Stimulated activated CD4-positive, alpha-beta T cell treated with anti-CD3 and anti-CD28 coated beads, TNF-alpha, amount 100 ng/mL, for 4 hours (primary cell): ENCODE results near the gene PTPN11.
"Not testable (repeated sequence)": the region's sequence is repeated elsewhere in the genome, so short reads cannot be mapped to it uniquely, and the experiment has no call there.

Experiments
- DNase-seq, 3 experiments: peaks; one replicate each; pipeline ENCODE4 v3.0.0-alpha.2; 2020; ENCODE audit warnings: low read depth in 3 of 3

Gene PTPN11

DNA sequence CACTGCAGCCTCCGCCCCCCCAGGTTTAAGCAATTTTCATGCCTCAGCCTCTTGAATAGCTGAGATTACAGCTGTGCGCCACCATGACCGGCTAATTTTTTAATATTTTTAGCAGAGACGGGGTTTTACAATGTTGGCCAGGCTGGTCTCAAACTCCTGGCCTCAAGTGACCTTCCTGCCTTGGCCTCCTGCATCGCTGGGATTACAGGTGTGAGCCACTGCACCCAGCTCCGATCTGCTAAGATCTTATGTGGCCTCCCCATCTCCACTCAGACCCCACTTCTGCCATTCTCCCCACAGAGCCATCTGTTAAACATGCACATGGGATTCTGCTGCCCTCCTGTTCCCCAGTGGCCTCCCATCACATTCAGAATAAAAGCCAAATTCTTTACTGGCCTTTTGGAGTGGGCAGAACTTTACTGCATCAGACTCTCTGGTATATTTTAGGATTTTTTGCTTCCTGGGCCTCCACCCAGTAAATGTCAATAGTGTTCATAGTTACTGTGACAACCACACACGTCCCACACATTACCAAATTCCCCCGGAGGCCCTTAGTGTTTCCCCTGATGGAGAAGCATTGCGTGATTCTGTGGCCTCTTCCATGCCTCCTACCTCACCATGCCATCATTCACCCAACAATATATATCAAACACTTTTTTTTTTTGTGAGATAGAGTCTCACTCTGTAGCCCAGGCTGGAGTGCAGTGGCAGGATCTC, 96.3 kb downstream of the PTPN11 start:
- DNase-seq: no peak

- DNase-seq: no peak
Measured at GRCh38 chr12:112515868-112516267, 97.1 kb downstream of the PTPN11 start.

DNA sequence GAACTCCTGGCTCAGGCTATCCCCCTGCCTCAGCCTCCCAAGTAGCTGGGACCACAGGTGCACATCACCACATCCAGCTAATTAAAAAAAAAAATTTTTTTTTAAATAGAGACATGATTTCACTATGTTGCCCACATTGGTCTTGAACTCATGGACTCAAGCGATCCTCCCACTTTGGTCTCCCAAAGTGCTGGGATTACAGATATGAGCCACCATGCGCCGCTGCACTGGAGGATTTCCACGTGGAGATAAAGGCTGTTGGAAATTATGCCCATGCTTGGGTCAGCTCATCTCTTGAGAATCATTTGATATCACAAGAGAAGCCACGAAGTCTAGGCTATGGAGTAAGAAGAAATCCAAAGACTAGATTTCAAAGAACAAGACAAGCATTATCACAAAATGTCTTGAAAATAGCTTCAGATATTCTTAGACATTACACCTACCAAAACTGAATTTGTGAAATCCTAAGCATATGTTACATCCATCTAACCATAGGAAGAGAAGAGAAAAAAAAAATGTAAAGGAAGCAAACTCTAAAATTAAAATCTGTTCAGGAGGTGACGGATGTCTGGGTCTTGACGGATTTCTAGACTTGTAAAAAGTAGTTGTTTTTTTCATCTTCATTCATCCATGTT, 99.1 kb downstream of the PTPN11 start:
- no peak for DNase-seq

DNA sequence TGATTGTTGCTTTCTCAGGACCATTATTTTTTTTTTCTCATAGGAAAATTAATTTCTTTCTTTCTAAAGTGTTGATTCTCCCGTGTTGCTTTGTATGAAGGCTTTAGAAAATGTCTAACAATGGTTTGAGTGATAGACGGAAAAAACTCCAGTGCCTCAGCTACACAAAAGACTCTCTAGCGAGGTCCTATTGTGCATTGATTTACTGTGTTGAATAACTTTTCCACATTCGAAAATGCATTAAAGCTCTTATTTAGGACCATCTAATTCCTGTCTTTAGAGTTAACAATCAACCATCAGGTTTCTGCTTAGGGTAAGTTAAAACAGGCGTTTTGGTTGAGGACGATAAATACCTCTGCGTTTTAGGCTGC, 99.6 kb downstream of the PTPN11 start:
- no peak for DNase-seq

DNA sequence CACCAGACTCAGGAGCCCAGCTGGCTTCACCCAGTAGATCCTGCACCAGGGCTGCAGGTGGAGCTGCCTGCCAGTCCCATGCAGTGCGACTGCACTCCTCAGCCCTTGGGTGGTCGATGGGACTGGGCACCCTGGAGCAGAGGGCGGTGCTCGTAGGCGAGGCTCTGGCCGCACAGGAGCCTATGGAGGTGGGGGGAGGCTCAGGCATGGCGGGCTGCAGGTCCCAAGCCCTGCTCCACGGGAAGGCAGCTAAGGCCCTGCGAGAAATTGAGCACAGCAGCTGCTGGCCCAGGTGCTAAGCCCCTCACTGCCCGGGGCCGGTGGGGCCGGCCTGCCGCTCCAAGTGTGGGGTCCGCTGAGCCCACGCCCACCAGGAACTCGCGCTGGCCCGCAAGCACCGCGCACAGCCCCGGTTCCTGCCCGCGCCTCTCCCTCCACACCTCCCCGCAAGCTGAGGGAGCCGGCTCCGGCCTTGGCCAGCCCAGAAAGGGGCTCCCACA, 101.1 kb downstream of the PTPN11 start:
- DNase-seq: not testable (repeated sequence)

GRCh38 chr12:112523856-112524255, 105.1 kb downstream of the PTPN11 start:
- no peak for DNase-seq

DNA sequence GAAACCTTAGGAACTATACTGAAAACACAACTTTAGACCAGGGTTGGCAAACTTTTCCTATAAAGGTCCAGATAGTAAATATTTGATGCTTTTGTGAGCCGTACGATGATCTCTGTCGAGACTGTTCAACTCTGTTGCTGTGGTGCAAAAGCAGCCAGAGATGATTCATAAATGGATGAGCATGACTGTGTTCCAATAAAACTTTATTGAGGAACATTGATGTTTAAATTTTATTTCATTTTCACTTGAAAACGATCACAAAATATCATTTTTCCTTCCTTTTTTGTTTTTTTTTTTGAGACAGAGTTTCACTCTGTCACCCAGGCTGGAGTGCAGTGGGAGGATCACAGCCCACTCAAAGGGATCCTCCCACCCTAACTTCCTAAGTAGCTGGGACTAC, 105.5 kb downstream of the PTPN11 start:
- no peak for DNase-seq

DNA sequence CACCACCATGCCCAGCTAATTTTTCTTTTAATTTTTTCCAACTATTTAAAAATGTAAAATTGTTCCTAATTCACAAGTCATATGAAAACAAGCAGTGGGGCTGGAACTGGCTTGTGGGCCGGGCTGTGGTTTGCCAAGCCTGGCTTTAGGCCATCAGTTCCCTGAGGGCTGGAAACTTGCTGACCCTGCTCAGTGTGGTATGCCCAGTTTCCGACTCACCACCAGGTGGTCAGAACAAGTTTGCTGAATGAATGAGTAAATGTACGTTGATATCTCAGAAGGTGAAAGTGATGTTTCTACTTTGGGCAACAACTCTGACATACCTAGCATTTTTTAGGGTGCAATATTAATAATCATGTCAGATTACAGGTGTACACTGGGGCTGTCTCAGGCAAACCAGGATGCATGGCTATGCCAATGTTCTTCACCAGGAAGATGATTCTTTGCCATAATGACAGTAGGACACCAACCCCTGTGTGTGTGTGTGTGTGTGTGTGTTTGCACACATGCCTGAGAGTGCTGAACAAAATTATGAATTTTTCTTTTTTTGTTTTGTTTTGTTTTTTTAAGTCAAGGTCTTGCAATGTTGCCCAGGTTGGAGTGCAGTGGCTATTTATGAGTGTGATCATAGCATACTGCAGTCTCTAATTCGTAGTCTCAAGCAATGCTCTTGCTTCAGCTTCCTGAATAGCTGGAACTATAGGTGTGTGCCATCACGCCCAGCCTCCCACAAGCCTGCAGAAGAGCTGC, 106.1 kb downstream of the PTPN11 start:
- DNase-seq: no peak

DNA sequence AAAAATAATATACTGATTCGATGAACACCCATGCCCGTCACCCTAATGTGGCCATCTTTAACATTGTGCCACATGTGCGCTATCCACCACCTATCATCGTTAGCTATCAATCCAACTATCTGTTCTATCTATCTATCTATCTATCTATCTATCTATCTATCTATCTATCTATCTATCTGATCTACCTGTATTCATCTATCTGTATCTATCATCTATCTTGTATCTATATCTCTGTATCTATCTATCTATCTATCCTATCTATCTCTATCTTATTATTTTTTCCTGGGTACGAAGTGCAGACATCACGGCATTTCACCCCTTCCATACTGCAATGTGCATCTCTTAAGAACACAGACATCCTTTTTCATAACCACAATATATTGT, 106.7 kb downstream of the PTPN11 start:
- DNase-seq: no peak

DNA sequence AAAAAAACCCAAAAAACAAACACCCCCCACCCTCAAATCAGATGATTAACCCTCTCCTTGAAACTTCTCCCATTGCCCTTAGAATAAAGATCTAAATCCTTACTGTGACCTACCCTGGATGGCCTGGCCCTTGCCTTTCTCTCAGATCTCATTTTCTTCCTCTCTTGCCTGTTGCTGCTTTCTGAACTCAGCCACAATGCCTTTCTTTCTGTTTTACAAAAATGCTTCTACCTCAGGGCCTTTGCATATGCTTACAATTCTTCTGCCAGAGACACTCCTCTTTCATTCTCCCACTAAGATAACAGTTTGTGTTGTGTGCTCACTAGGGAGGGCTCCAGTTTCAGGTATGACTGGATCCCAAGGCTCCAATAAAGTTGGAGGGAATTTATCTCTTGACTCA, 108.3 kb downstream of the PTPN11 start:
- no peak for DNase-seq

- DNase-seq: no peak
Measured at GRCh38 chr12:112527501-112527900, 108.8 kb downstream of the PTPN11 start.

DNA sequence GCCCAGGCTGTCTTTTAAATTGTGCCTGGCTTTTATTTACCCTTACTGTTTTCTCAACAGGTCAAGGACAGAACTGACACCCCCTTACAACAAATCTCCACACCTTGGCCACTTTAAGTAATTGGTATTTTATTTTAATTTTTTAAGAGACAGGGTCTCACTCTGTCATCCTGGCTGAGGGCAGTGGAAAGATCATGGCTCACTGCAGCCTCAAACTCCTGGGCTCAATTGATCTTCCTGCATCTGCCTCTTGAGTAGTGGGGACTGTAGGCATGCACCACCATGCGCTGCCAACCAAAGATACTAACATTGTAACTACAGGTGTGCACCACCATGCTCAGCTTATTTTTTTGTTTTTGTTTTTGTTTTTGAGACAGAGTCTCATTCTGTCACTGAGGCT, 109.8 kb downstream of the PTPN11 start:
- DNase-seq: no peak

DNA sequence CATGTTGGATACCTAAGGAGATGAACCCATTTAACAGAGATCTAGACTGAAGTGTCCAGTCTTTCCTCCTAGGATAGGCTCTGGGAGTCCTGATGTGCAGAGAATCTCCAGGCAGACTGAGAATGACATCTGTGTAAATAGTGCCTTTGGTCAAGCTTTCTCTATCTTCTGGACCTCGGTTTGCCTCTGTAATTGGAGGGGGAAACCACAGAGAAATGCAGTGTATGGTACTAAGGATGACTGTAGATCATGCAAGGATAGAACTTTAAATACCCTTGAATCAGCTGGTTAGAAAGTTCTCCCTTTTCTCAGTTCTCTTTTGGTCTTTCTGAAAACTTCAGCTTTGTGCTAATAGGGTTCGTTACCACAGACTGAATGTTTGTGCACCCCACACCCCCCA, 112.2 kb downstream of the PTPN11 start:
- no peak for DNase-seq

- DNase-seq: no peak
Measured at GRCh38 chr12:112532106-112532505, 113.4 kb downstream of the PTPN11 start.

DNA sequence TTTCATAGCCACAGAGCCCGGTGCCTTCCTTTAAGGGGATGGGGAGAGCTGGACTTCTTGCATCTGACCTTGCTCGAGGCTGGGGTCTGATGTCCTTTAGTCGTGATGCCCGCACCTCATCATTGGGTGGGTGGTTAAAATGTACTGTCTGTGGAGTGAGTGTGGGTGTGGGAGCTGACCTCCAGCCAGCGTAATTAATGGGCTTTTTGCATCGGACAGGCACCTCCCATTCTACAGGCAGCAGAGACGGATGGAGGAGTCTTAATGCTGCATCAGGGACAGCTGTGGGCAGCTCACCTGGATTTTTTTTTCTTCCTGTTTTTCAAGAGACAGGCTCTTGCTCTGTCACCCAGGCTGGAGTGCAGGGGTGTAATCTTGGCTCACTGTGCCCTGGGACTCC, 114.8 kb downstream of the PTPN11 start:
- no peak for DNase-seq

- DNase-seq: no peak
Measured at GRCh38 chr12:112535017-112535416, 116.3 kb downstream of the PTPN11 start.

GRCh38 chr12:112535637-112536366, 117.1 kb downstream of the PTPN11 start:
- no peak for DNase-seq

DNA sequence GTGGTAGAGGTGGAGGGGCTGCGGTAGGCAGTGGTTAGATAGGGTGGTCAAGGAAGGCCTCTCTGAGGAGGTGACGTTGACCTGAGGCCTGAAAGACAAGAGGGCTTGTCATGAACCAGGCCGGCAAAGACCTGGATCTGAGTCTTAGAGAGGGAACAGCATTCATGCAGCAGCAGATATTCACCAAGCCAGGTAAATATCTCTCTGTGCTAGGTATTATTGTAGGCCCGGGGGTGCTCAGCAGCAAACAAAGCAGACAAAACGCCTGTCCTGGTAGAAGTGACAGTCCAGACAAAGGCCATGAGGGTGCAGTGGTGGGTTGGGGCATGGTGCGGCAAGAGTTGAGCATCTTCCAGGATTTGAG, 117.6 kb downstream of the PTPN11 start:
- no peak for DNase-seq

DNA sequence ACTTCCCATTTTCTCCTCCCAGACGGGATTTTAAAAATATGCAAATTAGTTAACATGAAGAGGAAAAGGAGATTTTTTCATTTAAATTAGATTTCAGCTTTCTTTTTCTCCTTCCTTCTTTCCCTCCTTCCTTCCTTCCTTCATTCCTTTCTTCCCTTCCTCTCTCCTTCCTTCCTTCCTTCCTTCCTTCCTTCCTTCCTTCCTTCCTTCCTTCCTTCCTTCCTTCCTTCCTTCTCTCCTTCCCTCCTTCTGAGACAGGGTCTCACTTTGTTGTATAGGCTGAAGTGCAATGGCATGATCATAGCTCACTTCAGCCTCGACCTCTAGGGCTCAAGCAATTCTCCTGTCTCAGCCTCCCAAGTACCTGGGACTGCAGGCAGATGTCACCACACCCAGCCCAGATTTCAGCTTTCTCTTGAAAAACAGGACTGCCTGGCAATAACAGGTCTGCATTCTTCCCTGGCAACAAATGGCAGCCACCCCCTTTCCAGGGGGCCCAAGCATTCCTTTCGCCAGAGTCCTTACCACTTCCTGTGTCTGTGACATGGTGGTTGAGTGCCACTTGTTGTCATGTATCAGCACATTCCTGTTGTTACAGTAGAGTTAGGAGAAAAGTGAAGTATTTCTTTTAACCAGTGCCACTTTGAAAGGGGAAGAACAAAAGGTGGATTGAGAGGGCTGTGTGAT, 119.1 kb downstream of the PTPN11 start:
- no peak for DNase-seq

DNA sequence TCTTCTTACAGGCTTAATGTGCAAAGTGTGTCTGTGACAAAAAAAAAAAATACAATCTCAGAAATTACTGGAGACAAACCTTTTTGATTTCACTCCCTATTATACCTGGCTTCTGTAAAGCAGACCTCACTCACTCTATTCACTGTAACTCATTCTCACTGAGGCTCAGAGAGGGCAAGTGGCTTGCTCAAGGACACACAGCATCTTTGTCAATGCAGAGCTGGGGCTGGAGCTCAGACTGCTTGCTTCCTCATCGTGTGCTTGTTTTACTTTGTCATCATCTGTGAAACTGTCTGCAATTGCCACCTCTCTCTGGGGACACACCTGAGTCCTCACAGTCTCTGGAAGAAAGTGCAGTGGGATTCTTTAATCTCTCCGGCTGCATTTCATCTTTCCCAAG, 120.0 kb downstream of the PTPN11 start:
- no peak for DNase-seq

DNA sequence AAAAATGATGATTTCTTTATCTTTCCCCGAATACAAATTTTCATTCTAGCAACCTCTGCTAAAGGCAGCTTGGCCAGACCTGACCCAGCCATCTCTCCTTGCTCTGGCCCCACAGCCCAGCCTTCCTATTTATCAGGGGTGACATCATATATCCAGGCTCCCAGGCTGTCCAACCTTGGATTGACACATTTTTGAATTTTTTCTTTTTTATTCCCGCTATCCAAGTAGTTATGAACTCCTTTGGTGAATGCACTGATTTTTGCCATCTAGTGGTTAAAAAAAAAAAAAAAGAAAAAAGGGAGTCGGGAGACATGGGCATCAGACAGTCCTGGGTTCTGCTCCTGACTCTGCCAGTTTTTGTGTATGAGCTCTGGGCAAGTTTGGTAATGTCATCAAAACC, 120.5 kb downstream of the PTPN11 start:
- DNase-seq: no peak

GRCh38 chr12:112540021-112540420, 121.3 kb downstream of the PTPN11 start:
- DNase-seq: no peak
